IMR-90 (cell line): ENCODE data around the gene ATXN10. TPM values are rescaled to one million over a fixed set of nuclear protein-coding genes. Genes with fewer than 3 reads are reported as not detected.

Experiments
- ATAC-seq: fragments of 200-7000 bp; cut with Tn5 transposase; 2 replicates; pipeline ENCODE4 v1.9.1; 2020; ENCODE audit warnings: low read depth, mild to moderate bottlenecking, moderate library complexity
- BruUV-seq: library from RNA; stranded (reverse); fragments of 400-500 nt; replicated peaks from 2 replicates; lab custom pipeline; 2021; lab: Mats Ljungman, UMichigan
- CTCF ChIA-PET: fragments of 300-600 bp; formaldehyde crosslinking; extraction: SDS; loops from one replicate; lab custom pipeline; 2021; ENCODE audit warnings: antibody characterized with exemption; lab: Yijun Ruan, JAX
- POLR2A ChIA-PET: fragments of 300-600 bp; sonication (Branson Sonifier 250); formaldehyde crosslinking; loops from one replicate; lab custom pipeline; 2022; ENCODE audit warnings: antibody characterized with exemption; ENCODE audit not compliant: unreplicated experiment; lab: Charles Lee
- DNase-seq: peaks from one replicate; pipeline ENCODE4 v3.0.0; 2013
- H2AFZ ChIP-seq: replicated peaks from 2 replicates; pipeline ENCODE3; 2013; ENCODE audit warnings: low read length, mild to moderate bottlenecking; ENCODE audit not compliant: poor library complexity
- H2AK5ac ChIP-seq: 2 replicates; pipeline ENCODE4 v1.6.1; 2013; ENCODE audit warnings: low read depth, low read length, inconsistent platforms
- H2AK9ac ChIP-seq: replicated peaks from 2 replicates; pipeline ENCODE3; 2013; ENCODE audit warnings: mild to moderate bottlenecking, low read depth, low read length, moderate library complexity; ENCODE audit not compliant: poor library complexity
- H2BK120ac ChIP-seq: 2 replicates; pipeline ENCODE4 v1.6.1; 2013; ENCODE audit warnings: low read depth, low read length, inconsistent platforms
- H2BK15ac ChIP-seq: 3 replicates; pipeline ENCODE4 v1.6.1; 2013; ENCODE audit warnings: low read depth, low read length, inconsistent platforms
- H2BK20ac ChIP-seq: 2 replicates; pipeline ENCODE4 v1.6.1; 2013; ENCODE audit warnings: low read depth, mild to moderate bottlenecking, inconsistent platforms, low read length, moderate library complexity
- H2BK5ac ChIP-seq: 2 replicates; pipeline ENCODE4 v1.6.1; 2013; ENCODE audit warnings: mild to moderate bottlenecking, low read depth, low read length, inconsistent platforms; ENCODE audit not compliant: poor library complexity, severe bottlenecking
- H3K14ac ChIP-seq: replicated peaks from 2 replicates; pipeline ENCODE4 v1.6.1; 2013; ENCODE audit warnings: low read depth, low read length, inconsistent platforms
- H3K18ac ChIP-seq: 2 replicates; pipeline ENCODE4 v1.6.1; 2013; ENCODE audit warnings: low read depth, low read length, control low read depth
- H3K23ac ChIP-seq: 2 replicates; pipeline ENCODE4 v1.6.1; 2013; ENCODE audit warnings: low read depth, low read length, inconsistent platforms
- H3K27ac ChIP-seq: 2 replicates; pipeline ENCODE4 v1.5.1; 2013; ENCODE audit warnings: mild to moderate bottlenecking, control low read depth, low read length; ENCODE audit not compliant: insufficient read depth
- H3K27me3 ChIP-seq: 2 replicates; pipeline ENCODE4 v1.6.1; 2013; ENCODE audit warnings: low read length; ENCODE audit not compliant: control insufficient read depth, insufficient read depth
- H3K36me3 ChIP-seq: 2 replicates; pipeline ENCODE4 v1.6.1; 2013; ENCODE audit warnings: low read length, mixed read lengths; ENCODE audit not compliant: control insufficient read depth, insufficient read depth
- H3K4ac ChIP-seq: 2 replicates; pipeline ENCODE4 v1.6.1; 2013; ENCODE audit warnings: low read depth, low read length, inconsistent platforms
- H3K4me1 ChIP-seq: 2 replicates; pipeline ENCODE4 v1.6.1; 2013; ENCODE audit warnings: low read length, mixed read lengths; ENCODE audit not compliant: control insufficient read depth, insufficient read depth
- H3K4me2 ChIP-seq: 2 replicates; pipeline ENCODE4 v1.6.1; 2013; ENCODE audit warnings: low read depth, mild to moderate bottlenecking, control low read depth, low read length, moderate library complexity
- H3K4me3 ChIP-seq: 2 replicates; pipeline ENCODE4 v1.5.1; 2013; ENCODE audit warnings: low read depth, mild to moderate bottlenecking, control low read depth, low read length, moderate library complexity; ENCODE audit not compliant: insufficient read depth
- H3K56ac ChIP-seq: 2 replicates; pipeline ENCODE4 v1.6.1; 2013; ENCODE audit warnings: low read length, inconsistent platforms; ENCODE audit not compliant: insufficient read depth; ENCODE audit errors: extremely low read depth
- H3K79me1 ChIP-seq, 2 experiments: 2 replicates each; pipeline ENCODE4 v1.6.1; 2013; ENCODE audit warnings: low read length in 2 of 2, inconsistent platforms in 1 of 2, low read depth in 1 of 2
- H3K9ac ChIP-seq: 2 replicates; pipeline ENCODE4 v1.6.1; 2013; ENCODE audit warnings: low read depth, low read length, control low read depth
- H3K9me1 ChIP-seq: 2 replicates; pipeline ENCODE4 v1.6.1; 2013; ENCODE audit warnings: low read length, inconsistent platforms; ENCODE audit not compliant: insufficient read depth
- H3K9me3 ChIP-seq: 2 replicates; pipeline ENCODE4 v1.6.1; 2013; ENCODE audit warnings: low read length; ENCODE audit not compliant: control insufficient read depth, insufficient read depth
- H4K20me1 ChIP-seq: 2 replicates; pipeline ENCODE4 v1.6.1; 2013; ENCODE audit warnings: low read length, inconsistent platforms; ENCODE audit not compliant: insufficient read depth
- H4K5ac ChIP-seq: 2 replicates; pipeline ENCODE4 v1.6.1; 2013; ENCODE audit warnings: mild to moderate bottlenecking, low read depth, low read length, control low read depth
- H4K8ac ChIP-seq, 2 experiments: 2 replicates each; pipeline ENCODE4 v1.6.1; 2013; ENCODE audit warnings: low read depth in 2 of 2, low read length in 2 of 2, control low read depth in 1 of 2, inconsistent platforms in 1 of 2
- H4K91ac ChIP-seq: 2 replicates; pipeline ENCODE4 v1.6.1; 2013; ENCODE audit warnings: low read depth, low read length, inconsistent platforms; ENCODE audit not compliant: insufficient read depth
- CEBPB ChIP-seq: IDR thresholded peaks from 2 replicates; pipeline ENCODE4 v1.6.1; 2012; ENCODE audit warnings: low read depth, low read length, improper control_type of control experiment
- RAD21 ChIP-seq: IDR thresholded peaks from 2 replicates; pipeline ENCODE4 v1.6.1; 2012; ENCODE audit warnings: low read length, improper control_type of control experiment
- WGBS, 2 experiments: methylation state at CpG; one replicate each; pipeline versions ENCODE4 v1.1.5 to v1.1.7; 2013; ENCODE audit warnings: missing lambda C conversion rate in 2 of 2; ENCODE audit not compliant: insufficient read length in 1 of 2; ENCODE audit errors: extremely low coverage in 2 of 2; 5-methylcytosine and 5-hydroxymethylcytosine counted together
- dilution Hi-C: fragments of 300-500 bp; cut with HindIII; formaldehyde crosslinking; loops from one replicate; pipeline ENCODE4 v1.14.3; 2018; ENCODE audit warnings: low sequenced_read_pairs; ENCODE audit not compliant: unreplicated experiment
- in situ Hi-C: fragments of 300-500 bp; cut with MboI; formaldehyde crosslinking; loops from 3 replicates; pipeline ENCODE4 v1.14.3; 2019; ENCODE audit warnings: low sequenced_read_pairs, inconsistent platforms, mixed read lengths
- intact Hi-C: fragments of 100-400 bp; cut with micrococcal nuclease; formaldehyde crosslinking; loops from 2 replicates; pipeline ENCODE4 v1.10.0; 2022
- polyA plus RNA-seq, 3 experiments: library from polyadenylated mRNA; depleted of rRNA; stranded (reverse); fragments of >200 nt; gene quantifications; 2 replicates each; pipeline ENCODE4 v1.2.3, GENCODE V29; 2012; ENCODE audit warnings: low replicate concordance in 1 of 3
- total RNA-seq: library from RNA; depleted of rRNA; stranded (reverse); fragments of >200 nt; gene quantifications from 2 replicates; pipeline ENCODE4 v1.2.3, GENCODE V29; 2012

Gene ATXN10
- total and polyA plus RNA-seq, 2 of the 4 experiments (the other 2 are of a cell fraction): 116 to 231 TPM

DNA sequence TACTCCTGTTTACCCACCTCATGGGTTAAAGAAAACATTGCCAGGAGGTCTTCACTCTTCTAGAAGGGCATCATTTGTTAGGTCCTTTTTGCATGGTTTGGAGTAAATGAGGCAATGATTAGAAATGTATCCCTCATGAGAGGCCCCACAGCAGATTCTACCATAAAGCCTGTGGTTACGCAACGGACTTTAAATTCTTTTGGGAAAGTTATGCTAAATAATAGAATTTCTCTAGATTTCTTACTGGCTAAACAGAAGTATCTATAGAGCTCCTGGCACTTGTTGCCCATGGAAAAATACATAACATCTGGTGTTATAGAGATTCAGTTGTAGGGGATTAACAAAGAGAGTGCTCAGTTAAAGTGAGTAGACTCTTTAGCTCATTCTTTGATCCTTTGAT, 15.1 kb upstream of the ATXN10 start:
- CTCF ChIA-PET: interaction anchor here (0.6 to 0.9 kb wide), 2 partner anchors 9 to 11 kb away, joined by 3 read pairs; no protein-coding TSS in a partner anchor

More for the DNA sequence above, 15.1 kb upstream of the ATXN10 start:
- H3K18ac ChIP-seq: no peak overlapping the region
- H2BK20ac ChIP-seq: no peak overlapping the region
- H2BK5ac ChIP-seq: no peak overlapping the region
- no peak overlapping the region for H4K91ac ChIP-seq
- no peak overlapping the region for H3K4me3 ChIP-seq
- H4K20me1 ChIP-seq: no peaks in the 10 kb centered on the region
- TF ChIP-seq CEBPB (peak; percentile 80), RAD21 (no peak)
- H3K36me3 ChIP-seq: no peaks in the 10 kb centered on the region
- H3K9me1 ChIP-seq: 0 out of 2 replicates have a peak, but pooled peaks cover 3% of the 10 kb centered on the region
- no peak overlapping the region for H4K8ac ChIP-seq
- H3K4me1 ChIP-seq: peaks cover 6% of the 10 kb centered on the region; the same call in 1 of the 2 replicates
- no peak overlapping the region; the same call in 1 of the 2 replicates for H3K4me2 ChIP-seq
- DNase-seq (peak; percentile 43), ATAC-seq (peak; percentile 27; the same call in 1 of the 2 replicates)
- no peaks in the 10 kb centered on the region for H3K79me1 ChIP-seq
- no peaks in the 10 kb centered on the region; the same call in 1 of the 2 replicates for H3K9me3 ChIP-seq
- no peak overlapping the region for H2BK120ac ChIP-seq
- no peak overlapping the region for H2BK15ac ChIP-seq
- in situ Hi-C loops (loop anchor here (10.0 kb wide), 1 partner anchor 188 kb away; no protein-coding TSS in a partner anchor), dilution Hi-C loops (no loop called here), intact Hi-C loops (loop anchor here (5.0 kb wide), 1 partner anchor 191 kb away; no protein-coding TSS in a partner anchor)
- POLR2A ChIA-PET: no interaction called here
- H3K14ac ChIP-seq: no peak overlapping the region
- H2AK9ac ChIP-seq: no peak overlapping the region
- H2AFZ ChIP-seq: no peak overlapping the region
- H4K5ac ChIP-seq: no peak overlapping the region
- no peak overlapping the region for H3K56ac ChIP-seq
- no peak overlapping the region for H3K27ac ChIP-seq
- peaks cover 3% of the 10 kb centered on the region for H3K27me3 ChIP-seq
- no peak overlapping the region for H3K23ac ChIP-seq
- H3K9ac ChIP-seq: no peak overlapping the region
- WGBS, 2 experiments: no CpG with 5 or more reads among the region's 2 CpGs
- no TSS peak for BruUV-seq
- H3K4ac ChIP-seq: no peak overlapping the region
- no peak overlapping the region for H2AK5ac ChIP-seq
